Esophagus muscularis mucosa (tissue), 4 donors: ENCODE data around the gene IGFL4. TPM values are rescaled to one million over a fixed set of nuclear protein-coding genes. Genes with fewer than 3 reads are reported as not detected.
A peak's percentile ranks its signal among the peaks of the same experiment; 100 is the strongest.

Experiments used
- DNase-seq: peaks from one replicate; pipeline ENCODE4 v3.0.0-alpha.2; 2017; ENCODE audit errors: extremely low spot score
- H3K27ac ChIP-seq, 4 donors: fragments of 200-600 bp; sonication (generic); replicated peaks in 1 of 4; 1 replicate in 3 of 4; 2 replicates in 1 of 4; pipeline ENCODE4 v1.5.1; 2016 to 2019; ENCODE audit warnings: mild to moderate bottlenecking in 1 of 4
- H3K27me3 ChIP-seq, 4 donors: fragments of 200-600 bp; sonication (generic); one replicate each; pipeline versions ENCODE4 v1.5.1 to v1.6.0; 2016 to 2019
- H3K36me3 ChIP-seq, 4 donors: fragments of 200-600 bp; sonication (generic); one replicate each; pipeline ENCODE4 v1.5.1; 2016 to 2019
- H3K4me1 ChIP-seq, 4 donors: fragments of 200-600 bp; sonication (generic); one replicate each; pipeline ENCODE4 v1.5.1; 2016 to 2019
- H3K4me3 ChIP-seq, 4 donors: fragments of 200-600 bp; sonication (generic); 1 replicate in 2 of 4; 2 replicates in 2 of 4; pipeline ENCODE4 v1.5.1; 2016 to 2019; ENCODE audit warnings: mild to moderate bottlenecking in 4 of 4, moderate library complexity in 1 of 4
- H3K9me3 ChIP-seq, 4 donors: fragments of 200-600 bp; sonication (generic); 1 replicate in 3 of 4; 2 replicates in 1 of 4; pipeline ENCODE4 v1.5.1; 2016 to 2019
- EP300 ChIP-seq: sonication (generic); formaldehyde crosslinking; IDR thresholded peaks from one replicate; pipeline ENCODE4 v1.6.1; 2017; ENCODE audit warnings: antibody characterized with exemption
- POLR2A ChIP-seq: fragments of 450-650 bp; IDR thresholded peaks from one replicate; pipeline ENCODE4 v1.6.1; 2017; ENCODE audit warnings: antibody characterized with exemption, moderate library complexity, mild to moderate bottlenecking, low read depth
- POLR2AphosphoS5 ChIP-seq, 2 donors: sonication (generic); formaldehyde crosslinking; IDR thresholded peaks; one replicate each; pipeline ENCODE4 v1.6.1; 2017; ENCODE audit warnings: antibody characterized with exemption in 2 of 2
- WGBS: methylation state at CpG from one replicate; pipeline ENCODE4 v1.1.5; 2018; 5-methylcytosine and 5-hydroxymethylcytosine counted together
- intact Hi-C: fragments of 100-400 bp; cut with DNase I; formaldehyde crosslinking; loops from one replicate; pipeline ENCODE4 v1.15.1; 2023
- small RNA-seq, 3 donors: library from RNA; depleted of rRNA; stranded (forward); fragments of <200 nt; gene quantifications; one replicate each; pipeline ENCODE3, GENCODE V24; 2016
- total RNA-seq, 4 donors: library from RNA; depleted of rRNA; stranded (reverse); fragments of >200 nt; gene quantifications; one replicate each; pipeline versions ENCODE4 v1.1.0 to v1.2.1, GENCODE V29; 2016
- TF ChIP-seq, protein P1 (sequence below), 3 experiments: fragments of 200-600 bp in 2 of 3; fragments of 450-650 bp in 1 of 3; sonication (generic) in 2 of 3; IDR thresholded peaks; one replicate each; pipeline ENCODE4 v1.5.1; 2017 to 2019; ENCODE audit warnings: antibody characterized with exemption in 3 of 3, mild to moderate bottlenecking in 2 of 3, moderate library complexity in 1 of 3

IGFL4 gene
- total RNA-seq, 4 donors from 2014 or later = not detected

DNA sequence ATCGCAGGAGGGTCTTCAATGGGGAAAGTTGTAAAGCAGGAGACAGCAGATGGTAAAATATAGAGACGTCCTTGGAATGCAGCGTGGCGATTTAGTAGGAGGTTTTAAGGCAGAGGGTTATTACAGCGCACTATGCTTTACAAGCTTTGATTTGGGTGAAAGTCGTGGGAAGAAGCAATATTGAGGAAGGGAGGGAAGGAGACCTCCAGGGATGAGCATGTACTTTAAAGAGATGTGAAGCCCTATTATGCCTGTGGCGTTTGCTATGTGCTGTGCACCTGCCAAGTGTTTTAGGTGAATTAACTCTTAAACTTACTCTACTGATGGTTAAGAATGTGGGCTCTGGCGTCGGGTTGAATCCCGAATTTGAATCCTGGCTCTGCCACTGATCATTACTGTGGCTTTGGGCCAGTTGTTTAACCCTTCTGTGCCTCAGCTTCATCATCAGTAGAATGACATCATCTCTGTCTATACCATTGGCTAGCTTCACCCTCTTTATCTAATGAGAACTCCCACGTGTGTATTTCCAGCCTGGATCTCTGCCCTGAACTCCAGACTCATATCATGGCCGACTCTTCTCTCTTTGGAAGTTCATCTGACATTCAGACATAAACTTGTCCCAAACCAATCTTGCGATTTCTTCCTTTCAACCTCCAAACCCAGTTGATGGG lies 45.0 kb downstream of the IGFL4 start:
- Histone ChIP-seq H3K9me3 (no peaks in the 10 kb centered on the region), H3K36me3 (peaks cover 0 to 8% (median 0%) of the 10 kb centered on the region in 4 donors), H3K4me1 (peaks cover 21 to 36% (median 33%) of the 10 kb centered on the region in 4 donors), H3K27ac (peak overlapping the region; percentile 71 to 85 (median 79)), H3K27me3 (peaks cover 0 to 30% (median 5%) of the 10 kb centered on the region in 4 donors), H3K4me3 (peak overlapping the region; percentile 68 to 94 (median 74))
- intact Hi-C loops = loop anchor here (10.0 kb wide), 1 partner anchor 91 kb away; the partner anchor contains the start of gene MYPOP
- WGBS = 10% methylated on average over 13 of the region's 13 CpGs
- DNase-seq = no peak
- no peak for TF ChIP-seq POLR2AphosphoS5 (IDR thresholded peaks at IDR 0.05)
- TF ChIP-seq, protein P1, sequence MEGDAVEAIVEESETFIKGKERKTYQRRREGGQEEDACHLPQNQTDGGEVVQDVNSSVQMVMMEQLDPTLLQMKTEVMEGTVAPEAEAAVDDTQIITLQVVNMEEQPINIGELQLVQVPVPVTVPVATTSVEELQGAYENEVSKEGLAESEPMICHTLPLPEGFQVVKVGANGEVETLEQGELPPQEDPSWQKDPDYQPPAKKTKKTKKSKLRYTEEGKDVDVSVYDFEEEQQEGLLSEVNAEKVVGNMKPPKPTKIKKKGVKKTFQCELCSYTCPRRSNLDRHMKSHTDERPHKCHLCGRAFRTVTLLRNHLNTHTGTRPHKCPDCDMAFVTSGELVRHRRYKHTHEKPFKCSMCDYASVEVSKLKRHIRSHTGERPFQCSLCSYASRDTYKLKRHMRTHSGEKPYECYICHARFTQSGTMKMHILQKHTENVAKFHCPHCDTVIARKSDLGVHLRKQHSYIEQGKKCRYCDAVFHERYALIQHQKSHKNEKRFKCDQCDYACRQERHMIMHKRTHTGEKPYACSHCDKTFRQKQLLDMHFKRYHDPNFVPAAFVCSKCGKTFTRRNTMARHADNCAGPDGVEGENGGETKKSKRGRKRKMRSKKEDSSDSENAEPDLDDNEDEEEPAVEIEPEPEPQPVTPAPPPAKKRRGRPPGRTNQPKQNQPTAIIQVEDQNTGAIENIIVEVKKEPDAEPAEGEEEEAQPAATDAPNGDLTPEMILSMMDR (IDR thresholded peaks at IDR 0.05) = no peak
- no peak for TF ChIP-seq POLR2A
- no peak for TF ChIP-seq EP300

DNA sequence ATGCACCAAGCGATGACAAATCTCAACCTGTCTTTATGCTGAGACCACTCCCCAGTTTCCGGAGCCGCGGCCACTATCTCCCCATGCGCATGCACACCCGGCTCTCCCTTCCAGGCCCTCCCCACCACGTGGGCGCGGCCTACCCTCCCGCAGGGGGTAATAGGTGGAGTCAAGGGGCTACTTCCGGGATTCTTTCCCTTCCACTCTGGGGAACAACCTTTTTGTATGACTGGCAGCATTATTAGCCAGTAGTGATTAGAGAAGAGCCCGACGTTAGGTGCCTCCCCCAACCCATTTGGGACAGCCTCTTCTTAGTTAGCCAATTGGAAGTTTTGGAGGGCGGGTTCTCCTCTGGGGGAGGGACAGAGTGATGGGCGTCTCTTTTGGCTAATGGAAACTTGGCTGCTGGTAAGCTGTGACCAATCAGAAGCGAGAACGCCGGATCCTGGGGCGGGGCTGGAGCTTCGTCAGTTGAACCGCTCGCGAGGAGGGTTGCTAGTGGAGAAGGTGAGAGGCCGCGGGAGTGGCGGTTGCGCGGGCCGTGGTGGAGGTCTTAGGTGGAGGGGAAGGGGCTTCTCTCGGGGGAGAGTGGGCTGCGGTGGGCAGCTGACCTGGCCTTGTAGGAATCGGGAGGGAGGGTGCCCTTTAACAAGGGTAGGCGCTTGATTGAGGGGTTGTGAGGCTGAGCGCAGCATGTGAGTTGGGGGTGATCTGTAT lies 45.6 kb downstream of the IGFL4 start, which contains the start of gene CCDC61:
Gene CCDC61, plus strand, starts transcription at position 470 of the 717 bp plus-strand sequence. CDS start 7,552 bp downstream, outside the sequence.
- intact Hi-C loops = loop anchor here (10.0 kb wide), 1 partner anchor 90 kb away; the partner anchor contains the start of gene MYPOP
- peaks cover 0 to 8% (median 0%) of the 10 kb centered on the region in 4 donors for H3K36me3 ChIP-seq
- H3K4me3 ChIP-seq = peak within 1 kb of the TSS; percentile 68 to 94 (median 74)
- H3K4me1 ChIP-seq = peaks cover 18 to 29% (median 26%) of the 10 kb centered on the region in 4 donors
- TF ChIP-seq POLR2AphosphoS5 (IDR thresholded peaks at IDR 0.05) (peak; percentile 79 to 94), EP300 (no peak), POLR2A (peak; percentile 56)
- TF ChIP-seq, protein P1 (IDR thresholded peaks at IDR 0.05) = no peak
- H3K9me3 ChIP-seq = no peaks in the 10 kb centered on the region
- under 1% methylated on average over 34 of the region's 34 CpGs for WGBS
- peaks cover 0 to 28% (median 5%) of the 10 kb centered on the region in 4 donors for H3K27me3 ChIP-seq
- peak within 1 kb of the TSS; percentile 71 to 85 (median 79) for H3K27ac ChIP-seq
- peak; percentile 99 for DNase-seq

DNA sequence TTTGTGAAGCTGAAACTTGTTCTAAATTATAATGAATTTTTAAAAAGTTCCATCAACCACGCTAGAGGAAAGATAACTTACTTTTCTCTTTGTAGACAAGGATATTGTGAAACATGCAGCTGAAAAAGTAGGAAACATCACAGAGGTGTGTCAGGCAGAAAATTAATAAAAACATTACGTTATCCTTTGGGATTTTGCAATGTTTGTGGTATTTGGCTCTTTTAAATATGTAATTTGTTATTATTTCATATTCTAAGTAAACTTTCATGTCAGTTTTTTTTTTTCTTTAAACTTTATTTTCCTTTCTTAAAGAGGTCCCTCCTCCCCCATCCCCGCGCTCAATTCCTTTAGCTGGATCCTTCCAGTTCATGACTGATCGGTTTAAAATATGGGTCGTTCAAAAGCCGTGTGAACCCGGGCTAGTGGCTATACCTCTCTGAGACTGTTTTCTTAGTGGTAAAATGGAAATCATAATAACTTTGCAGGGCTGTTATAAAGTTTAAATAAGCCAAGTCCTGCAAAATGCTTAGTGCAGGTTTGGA lies 46.3 kb downstream of the IGFL4 start:
- H3K4me1 ChIP-seq = peaks cover 16 to 22% (median 20%) of the 10 kb centered on the region in 4 donors
- no peak for DNase-seq
- WGBS = 5% methylated on average over 8 of the region's 8 CpGs
- TF ChIP-seq EP300 (no peak), POLR2A (no peak), POLR2AphosphoS5 (IDR thresholded peaks at IDR 0.05) (no peak)
- TF ChIP-seq, protein P1 (IDR thresholded peaks at IDR 0.05) = no peak
- peaks cover 0 to 8% (median 0%) of the 10 kb centered on the region in 4 donors for H3K36me3 ChIP-seq
- H3K4me3 ChIP-seq = peak overlapping the region; percentile 68 to 94 (median 74)
- peak overlapping the region in 3 of 4 donors; percentile 23 to 55 (median 35) for H3K27ac ChIP-seq
- intact Hi-C loops = loop anchor here (10.0 kb wide), 1 partner anchor 90 kb away; the partner anchor contains the start of gene MYPOP
- peaks cover 0 to 24% (median 4%) of the 10 kb centered on the region in 4 donors for H3K27me3 ChIP-seq
- H3K9me3 ChIP-seq = no peaks in the 10 kb centered on the region

DNA sequence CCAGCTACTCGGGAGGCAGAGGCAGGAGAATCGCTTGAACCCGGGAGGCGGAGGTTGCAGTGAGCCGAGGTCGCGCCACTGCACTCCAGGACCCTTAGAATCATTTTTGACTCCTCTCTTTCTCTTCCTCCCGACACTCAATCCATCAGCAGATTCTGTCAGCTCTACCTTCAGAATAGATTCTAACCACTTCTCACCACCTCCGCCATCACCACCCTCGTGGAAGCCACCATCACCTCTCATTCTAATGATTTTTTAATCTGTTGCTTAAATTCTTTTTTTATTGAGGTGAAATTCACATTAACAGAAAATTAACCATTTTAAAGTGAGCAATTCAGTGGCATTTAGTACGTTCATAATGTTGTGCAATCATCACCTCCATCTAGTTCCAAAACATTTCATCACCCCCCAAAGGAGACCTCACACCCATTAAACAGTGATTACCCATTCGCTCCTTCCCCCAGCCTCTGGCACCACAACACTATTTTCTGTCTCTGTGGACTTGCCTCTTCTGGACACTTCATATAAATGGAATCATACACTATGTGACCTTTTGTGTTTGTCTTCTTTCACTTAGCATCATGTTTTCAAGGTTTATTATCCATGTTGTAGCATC lies 50.6 kb downstream of the IGFL4 start:
- H3K36me3 ChIP-seq = no peaks in the 10 kb centered on the region
- intact Hi-C loops = loop anchor here (10.0 kb wide), 1 partner anchor 85 kb away; the partner anchor contains the start of gene MYPOP
- TF ChIP-seq POLR2A (no peak), POLR2AphosphoS5 (IDR thresholded peaks at IDR 0.05) (peak in 1 of 2 donors; percentile 17)
- H3K27ac ChIP-seq = no peak overlapping the region
- H3K9me3 ChIP-seq = no peaks in the 10 kb centered on the region
- DNase-seq = no peak
- no peak overlapping the region for H3K4me3 ChIP-seq
- peaks cover 0 to 24% (median 0%) of the 10 kb centered on the region in 4 donors for H3K27me3 ChIP-seq
- WGBS = 85% methylated on average over 12 of the region's 12 CpGs
- peaks cover 6 to 9% (median 6%) of the 10 kb centered on the region in 4 donors for H3K4me1 ChIP-seq

Small RNA genes lying within 50 kb of the gene (small RNA-seq; reads per million reads assigned to genes)
- 57.3 to 72.8 (median 71.0) reads per million in 3 donors for gene MIR769

Other genes with a start within 250 kb of the IGFL4 start
- 10 to 100 TPM; 56.0 to 88.7 (median 63.3) TPM for gene DMWD, start 248.2 kb downstream of the IGFL4 start, total RNA-seq
- gene RSPH6A, start 225.7 kb downstream of the IGFL4 start, total RNA-seq = under 1 TPM in 1 of 4 donors, not detected in 3; 0.11 TPM
- 10 to 100 TPM; 22.0 to 44.2 (median 36.6) TPM for gene SYMPK, start 177.9 kb downstream of the IGFL4 start, total RNA-seq
- gene FOXA3, start 176.7 kb downstream of the IGFL4 start, total RNA-seq = not detected
- gene IRF2BP1, start 154.9 kb downstream of the IGFL4 start, total RNA-seq = 10 to 100 TPM; 22.4 to 58.7 (median 44.2) TPM
- 1 to 10 TPM; 3.8 to 7.9 (median 6.0) TPM for gene MYPOP, start 138.4 kb downstream of the IGFL4 start, total RNA-seq
- gene NANOS2, start 126.2 kb downstream of the IGFL4 start, total RNA-seq = not detected
- gene NOVA2, start 67.1 kb downstream of the IGFL4 start, total RNA-seq = 1 to 10 TPM; 1.2 to 4.6 (median 2.7) TPM
- 1 to 10 TPM; 5.3 to 9.6 (median 8.6) TPM for gene CCDC61, start 45.5 kb downstream of the IGFL4 start, total RNA-seq
- under 1 TPM in 1 of 4 donors, not detected in 3; 0.65 TPM for gene PGLYRP1, start 17.9 kb downstream of the IGFL4 start, total RNA-seq
- not detected for gene IGFL3, start 83.7 kb upstream of the IGFL4 start, total RNA-seq
- gene IGFL2, start 107.2 kb upstream of the IGFL4 start, total RNA-seq = not detected
- gene IGFL1, start 188.7 kb upstream of the IGFL4 start, total RNA-seq = not detected